HEK293T (cell line): ENCODE measurements around the gene GDI1.

Experiments used
- CTCF ChIA-PET: fragments of 350-600 bp; formaldehyde crosslinking; extraction: SDS; loops from one replicate; lab custom pipeline; 2021; ENCODE audit warnings: antibody characterized with exemption, inconsistent platforms; lab: Yijun Ruan, JAX
- POLR2A ChIA-PET: fragments of 350-600 bp; formaldehyde crosslinking; extraction: SDS; loops from one replicate; lab custom pipeline; 2020; ENCODE audit warnings: antibody characterized with exemption, inconsistent platforms; lab: Yijun Ruan, JAX
- DNase-seq: peaks from one replicate; pipeline ENCODE4 v3.0.0; 2012; ENCODE audit warnings: mixed read lengths; ENCODE audit errors: extremely low spot score
- ARNT ChIP-seq: fragments of 450-650 bp; IDR thresholded peaks from 2 replicates; pipeline ENCODE4 v1.6.1; 2017; ENCODE audit warnings: mild to moderate bottlenecking
- BHLHE40 ChIP-seq: fragments of 450-650 bp; IDR thresholded peaks from 2 replicates; pipeline ENCODE4 v1.6.1; 2016; ENCODE audit warnings: mild to moderate bottlenecking, moderate library complexity, borderline replicate concordance
- CTBP1 ChIP-seq: fragments of 450-650 bp; IDR thresholded peaks from 2 replicates; pipeline ENCODE4 v1.6.1; 2016; ENCODE audit warnings: borderline replicate concordance
- ELF4 ChIP-seq: fragments of 450-650 bp; IDR thresholded peaks from 2 replicates; pipeline ENCODE4 v1.6.1; 2017; ENCODE audit warnings: antibody characterized with exemption
- FOXA1 ChIP-seq: fragments of 450-650 bp; IDR thresholded peaks from 2 replicates; pipeline ENCODE4 v1.6.1; 2016; ENCODE audit warnings: mild to moderate bottlenecking
- FOXK2 ChIP-seq: fragments of 450-650 bp; IDR thresholded peaks from 2 replicates; pipeline ENCODE4 v1.6.1; 2016; ENCODE audit warnings: mild to moderate bottlenecking
- FOXM1 ChIP-seq: fragments of 450-650 bp; IDR thresholded peaks from 2 replicates; pipeline ENCODE4 v1.6.1; 2017; ENCODE audit warnings: mild to moderate bottlenecking, borderline replicate concordance
- HDGF ChIP-seq: fragments of 450-650 bp; IDR thresholded peaks from 2 replicates; pipeline ENCODE4 v1.6.1; 2017; ENCODE audit warnings: antibody characterized with exemption, borderline replicate concordance
- L3MBTL2 ChIP-seq: fragments of 450-650 bp; conservative IDR thresholded peaks from 2 replicates; pipeline ENCODE4 v1.6.1; 2016; ENCODE audit warnings: mild to moderate bottlenecking
- LEF1 ChIP-seq: fragments of 450-650 bp; IDR thresholded peaks from 2 replicates; pipeline ENCODE4 v1.6.1; 2017; ENCODE audit warnings: mild to moderate bottlenecking, borderline replicate concordance
- NFRKB ChIP-seq: fragments of 450-650 bp; IDR thresholded peaks from 2 replicates; pipeline ENCODE4 v1.6.1; 2016; ENCODE audit warnings: mild to moderate bottlenecking, moderate library complexity
- PKNOX1 ChIP-seq: fragments of 450-650 bp; IDR thresholded peaks from 2 replicates; pipeline ENCODE4 v1.6.1; 2016
- SP1 ChIP-seq: fragments of 450-650 bp; IDR thresholded peaks from 2 replicates; pipeline ENCODE4 v1.6.1; 2017
- SUZ12 ChIP-seq: fragments of 450-650 bp; IDR thresholded peaks from 2 replicates; pipeline ENCODE4 v1.6.1; 2016; ENCODE audit warnings: mild to moderate bottlenecking
- TARDBP ChIP-seq: fragments of 450-650 bp; IDR thresholded peaks from 2 replicates; pipeline ENCODE4 v1.6.1; 2016
- ZNF384 ChIP-seq: fragments of 450-650 bp; IDR thresholded peaks from 2 replicates; pipeline ENCODE4 v1.6.1; 2016

The GDI1 gene

DNA sequence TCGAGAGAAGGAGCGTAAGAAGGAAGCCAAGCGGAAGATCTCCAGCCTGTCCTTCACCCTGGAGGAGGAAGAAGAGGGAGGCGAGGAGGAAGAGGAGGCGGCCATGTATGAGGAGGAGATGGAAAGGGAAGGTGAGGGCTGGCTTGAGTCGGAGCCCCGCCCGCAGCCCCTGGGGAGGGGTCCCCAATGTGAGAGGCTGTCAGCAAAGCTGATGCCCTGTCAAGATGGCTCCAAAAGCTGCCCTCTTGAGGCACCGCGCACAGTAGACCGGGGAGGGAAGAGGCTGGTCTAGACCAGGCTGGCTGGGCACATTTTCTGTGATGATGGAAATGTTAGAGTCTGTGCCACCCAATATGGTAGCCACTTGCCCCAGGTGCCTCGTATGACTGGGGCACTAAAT, 9.5 kb downstream of the GDI1 start:
- POLR2A ChIA-PET: interaction anchor here (1.0 to 1.6 kb wide), 4 partner anchors 13 to 56 kb away, joined by 3 to 4 read pairs (median 4); no protein-coding TSS in a partner anchor
- CTCF ChIA-PET: no interaction called here
- TF ChIP-seq FOXM1 (no peak), TARDBP (no peak), PKNOX1 (no peak), FOXK2 (no peak), ZNF384 (no peak), LEF1 (no peak), SP1 (no peak), NFRKB (no peak), CTBP1 (no peak), L3MBTL2 (no peak), BHLHE40 (no peak), SUZ12 (no peak), ARNT (no peak), FOXA1 (no peak)
- no peak for DNase-seq

GRCh38 chrX:154448484-154448883, 11.5 kb downstream of the GDI1 start:
- POLR2A ChIA-PET: interaction anchor here (0.6 to 1.7 kb wide), 2 partner anchors 9 to 18 kb away, joined by 3 to 4 read pairs; no protein-coding TSS in a partner anchor

GRCh38 chrX:154449618-154450017, 12.7 kb downstream of the GDI1 start:
- ChIA-PET CTCF (no interaction called here), POLR2A (interaction anchor here (1.2 to 1.7 kb wide), 2 partner anchors 11 to 41 kb away, joined by 3 read pairs; partner anchors contain the start of gene SLC10A3)
- no peak for DNase-seq
- no peak for TF ChIP-seq ELF4

More at GRCh38 chrX:154448484-154448883, 11.5 kb downstream of the GDI1 start:
- CTCF ChIA-PET: interaction anchor here (0.9 kb wide), 1 partner anchor 13 kb away, joined by 3 read pairs; no protein-coding TSS in a partner anchor
- no peak for DNase-seq
- TF ChIP-seq FOXK2 (no peak), L3MBTL2 (no peak), SP1 (no peak), ARNT (no peak), PKNOX1 (no peak), ELF4 (no peak), HDGF (no peak), SUZ12 (no peak), NFRKB (no peak), CTBP1 (no peak), ZNF384 (no peak)

DNA sequence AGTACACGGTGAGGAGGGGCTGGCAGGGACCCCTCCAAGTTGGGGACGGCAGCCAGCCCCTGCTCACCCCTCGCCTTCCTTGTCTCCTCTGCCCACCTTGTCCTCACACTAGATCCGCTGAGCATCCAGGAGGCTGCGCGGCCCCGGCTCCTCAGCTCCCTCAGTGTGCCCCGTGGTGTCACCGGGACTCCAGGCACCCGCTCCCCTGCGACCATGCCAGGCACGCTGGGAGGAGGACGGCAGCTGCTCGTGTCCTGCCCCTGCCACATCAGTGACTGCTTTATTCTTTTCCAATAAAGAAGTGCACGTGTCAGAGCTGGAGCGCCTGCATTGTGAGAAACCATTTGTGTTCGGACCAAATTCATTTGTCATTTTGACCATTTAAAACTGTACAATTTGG, 13.4 kb downstream of the GDI1 start:
- POLR2A ChIA-PET: interaction anchor here (1.2 kb wide), 1 partner anchor 40 kb away, joined by 3 read pairs; the partner anchor contains the start of gene SLC10A3
- no peak for DNase-seq
- TF ChIP-seq BHLHE40 (no peak), SUZ12 (no peak)
- CTCF ChIA-PET: no interaction called here

GRCh38 chrX:154452823-154453222, 15.9 kb downstream of the GDI1 start:
- ChIA-PET POLR2A (interaction anchor here (0.9 kb wide), 1 partner anchor 11 kb away, joined by 4 read pairs; no protein-coding TSS in a partner anchor), CTCF (no interaction called here)
- TF ChIP-seq L3MBTL2: no peak
- TF ChIP-seq SUZ12: no peak
- no peak for TF ChIP-seq FOXM1
- TF ChIP-seq BHLHE40: no peak
- TF ChIP-seq PKNOX1: no peak
- no peak for TF ChIP-seq ELF4
- TF ChIP-seq LEF1: no peak
- TF ChIP-seq ZNF384: no peak
- TF ChIP-seq HDGF: no peak
- TF ChIP-seq FOXA1: no peak
- no peak for DNase-seq

GRCh38 chrX:154457491-154458115, 20.6 kb downstream of the GDI1 start:
- DNase-seq: peak; percentile 62
- POLR2A ChIA-PET: interaction anchor here (0.6 to 1.9 kb wide), 4 partner anchors 13 to 59 kb away, joined by 3 to 5 read pairs (median 4); partner anchors contain the start of gene FAM3A
- TF ChIP-seq NFRKB: no peak
- TF ChIP-seq LEF1: no peak
- no peak for TF ChIP-seq L3MBTL2
- TF ChIP-seq SUZ12: no peak
- no peak for TF ChIP-seq BHLHE40
- CTCF ChIA-PET: interaction anchor here (0.7 kb wide), 1 partner anchor 93 kb away, joined by 3 read pairs; no protein-coding TSS in a partner anchor
